NCI-H345 treated with DMSO at 0.1 percent for 48 hours (cell line): ENCODE data around the gene MAP3K5.
A peak's percentile ranks its signal among the peaks of the same experiment; 100 is the strongest.
"Not testable (repeated sequence)": the region's sequence is repeated elsewhere in the genome, so short reads cannot be mapped to it uniquely, and the experiment has no call there.

Experiments
- DNase-seq: peaks from one replicate; lab custom pipeline; 2025; ENCODE audit not compliant: unreplicated experiment; lab: John Stamatoyannopoulos, UW

The MAP3K5 gene

GRCh38 chr6:136586295-136586694 lies 206.0 kb downstream of the MAP3K5 start:
- no peak for DNase-seq

DNA sequence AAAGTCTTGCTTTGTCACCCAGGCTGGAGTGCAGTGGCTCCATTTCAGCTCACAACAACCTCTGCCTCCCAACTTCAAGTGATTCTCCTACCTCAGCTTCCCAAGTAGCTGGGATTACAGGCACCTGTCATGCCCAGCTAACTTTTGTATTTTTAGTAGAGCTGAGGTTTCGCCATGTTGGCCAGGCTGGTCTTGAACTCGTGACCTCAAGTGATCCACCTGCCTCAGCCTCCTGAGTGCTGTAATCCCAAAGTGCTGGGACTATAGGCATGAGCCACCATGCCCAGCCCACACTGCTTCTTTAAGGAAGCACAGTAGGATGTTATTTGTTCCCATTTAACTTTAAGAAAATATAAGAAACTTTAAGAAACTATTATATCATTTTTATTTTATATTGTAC lies 206.8 kb downstream of the MAP3K5 start:
- DNase-seq, result not testable (repeated sequence)

DNA sequence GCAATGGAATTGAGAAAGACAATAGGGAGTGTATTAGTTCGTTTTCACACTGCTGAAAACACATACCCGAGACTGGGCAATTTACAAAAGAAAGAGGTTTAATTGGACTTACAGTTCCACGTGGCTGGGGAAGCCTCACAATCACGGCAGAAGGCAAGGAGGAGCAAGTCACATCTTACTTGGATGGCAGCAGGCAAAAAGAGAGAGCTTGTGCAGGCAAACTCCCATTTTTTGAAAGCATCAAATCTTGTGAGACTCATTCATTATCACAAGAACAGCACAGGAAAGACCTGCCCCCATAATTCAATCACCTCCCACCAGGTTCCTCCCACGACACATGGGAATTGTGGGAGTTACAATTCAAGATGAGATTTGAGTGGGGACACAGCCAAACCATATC lies 208.0 kb downstream of the MAP3K5 start:
- DNase-seq, result not testable (repeated sequence)

- DNase-seq, result peak; percentile 9
These were observed 209.4 kb downstream of the MAP3K5 start for GRCh38 chr6:136582711-136583471.

GRCh38 chr6:136579800-136580199 lies 212.5 kb downstream of the MAP3K5 start:
- no peak for DNase-seq

DNA sequence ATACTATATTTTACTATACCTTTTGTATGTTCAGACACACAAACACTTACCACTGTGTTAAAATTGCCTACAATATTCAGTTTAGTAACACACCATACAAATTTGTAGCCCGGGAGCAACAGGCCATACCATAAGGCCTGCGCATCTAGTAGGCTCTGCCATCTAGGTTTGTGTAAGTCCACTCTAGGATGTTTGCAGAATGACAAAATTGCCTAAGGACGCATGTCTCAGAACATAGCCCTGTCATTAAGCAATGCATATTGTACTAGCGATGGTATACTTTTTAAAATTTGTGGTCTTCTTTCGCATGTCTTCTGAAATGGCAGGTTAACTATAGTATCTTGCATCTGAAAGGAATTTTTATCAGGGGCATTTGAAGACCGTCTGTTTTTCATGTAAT lies 215.5 kb downstream of the MAP3K5 start:
- no peak for DNase-seq

DNA sequence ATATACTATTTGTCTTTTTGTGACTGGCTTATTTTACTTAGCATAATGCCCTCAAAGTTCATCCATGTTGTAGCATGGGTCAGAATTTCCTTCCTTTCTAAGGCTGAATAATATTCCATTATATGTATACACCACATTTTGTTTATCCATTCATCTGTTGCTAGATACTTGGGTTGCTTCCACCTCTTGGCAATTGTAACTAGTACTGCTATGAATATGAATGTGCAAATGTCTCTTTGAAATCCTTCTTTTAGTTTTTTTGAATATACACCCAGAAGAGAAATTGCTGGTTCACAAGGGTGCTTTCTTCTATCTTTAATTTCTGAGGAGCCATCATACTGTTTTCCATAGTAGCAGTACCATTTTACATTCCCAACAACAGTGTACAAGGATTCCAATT lies 220.8 kb downstream of the MAP3K5 start:
- no peak for DNase-seq

DNA sequence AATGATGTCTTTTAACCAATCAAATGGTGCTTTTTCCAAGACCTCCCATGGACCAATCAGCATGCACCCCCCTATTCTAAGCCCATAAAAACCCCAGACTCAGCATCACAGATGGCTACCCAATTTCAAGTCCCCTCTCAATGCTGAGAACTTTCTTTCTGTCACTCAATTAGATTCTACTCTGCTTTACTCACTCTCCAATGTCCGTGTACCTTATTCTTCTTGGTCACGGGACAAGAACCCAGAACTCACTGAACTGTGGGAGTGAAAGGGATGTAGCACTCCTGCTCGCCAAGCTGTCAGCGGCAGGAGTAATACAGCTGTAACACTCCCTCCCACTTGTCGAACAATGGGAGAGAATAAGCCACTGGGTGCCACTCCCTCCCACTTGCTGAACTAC lies 221.2 kb downstream of the MAP3K5 start:
- no peak for DNase-seq

DNA sequence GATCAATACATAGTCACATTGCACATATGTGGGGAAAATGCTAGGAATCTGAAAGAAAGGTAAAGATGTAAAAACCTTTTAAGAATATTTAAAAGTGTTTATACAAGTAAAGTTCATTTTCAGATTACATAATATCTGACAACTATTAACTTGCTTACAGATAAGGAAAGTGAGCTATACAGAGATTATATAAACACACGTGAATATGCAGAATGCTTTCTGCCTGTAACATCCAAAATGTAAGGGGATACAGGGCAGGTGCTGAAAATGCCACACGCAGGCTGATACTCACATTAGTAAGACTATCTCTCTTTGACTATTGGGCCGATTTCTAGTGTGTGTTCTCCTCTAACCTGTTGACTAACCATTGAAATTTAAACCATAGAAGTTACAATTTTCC lies 224.1 kb downstream of the MAP3K5 start:
- DNase-seq, result no peak

DNA sequence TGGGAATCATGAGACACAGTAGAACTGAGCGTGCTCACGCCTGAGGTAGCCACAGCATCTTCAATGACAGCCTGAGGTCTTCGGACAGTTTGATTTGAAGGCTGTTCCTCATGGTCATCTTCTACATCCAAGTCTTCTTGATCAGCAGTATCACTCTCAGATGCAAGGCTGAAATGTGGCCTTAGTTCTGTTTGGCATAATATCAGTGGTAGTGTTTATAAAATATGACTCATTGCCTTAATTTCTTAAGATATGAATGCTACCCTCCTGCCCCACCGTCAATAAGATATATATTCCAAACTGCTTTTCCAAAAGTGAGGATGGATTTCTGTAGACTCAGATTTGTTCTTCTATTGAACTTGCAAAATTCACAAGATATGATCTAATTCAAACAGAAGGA lies 224.6 kb downstream of the MAP3K5 start:
- DNase-seq, result no peak

GRCh38 chr6:136566851-136567250 lies 225.4 kb downstream of the MAP3K5 start:
- DNase-seq, result no peak

DNA sequence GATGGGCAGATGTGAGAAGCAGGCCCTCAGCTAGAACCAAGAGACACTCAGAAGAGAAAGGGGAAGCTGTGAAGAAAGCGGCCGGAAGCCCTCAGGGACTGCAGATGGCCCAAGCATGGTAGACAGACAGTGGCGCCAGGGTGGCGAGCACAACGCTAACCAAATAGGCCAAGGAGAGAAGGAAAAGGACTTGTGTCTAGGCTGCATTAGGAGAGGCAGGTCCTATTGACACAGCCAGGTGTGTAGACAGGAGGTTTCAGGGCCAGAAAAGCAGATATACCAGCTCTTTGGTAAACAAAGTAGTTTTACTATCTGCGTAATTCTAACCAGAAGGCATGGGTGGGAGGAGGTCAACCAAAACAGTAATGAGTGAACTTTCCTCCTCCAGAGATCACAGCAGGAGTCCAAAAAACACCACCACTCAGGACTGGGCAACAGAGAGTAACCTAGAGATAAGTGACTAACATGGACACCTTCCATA lies 226.2 kb downstream of the MAP3K5 start:
- no peak for DNase-seq

DNA sequence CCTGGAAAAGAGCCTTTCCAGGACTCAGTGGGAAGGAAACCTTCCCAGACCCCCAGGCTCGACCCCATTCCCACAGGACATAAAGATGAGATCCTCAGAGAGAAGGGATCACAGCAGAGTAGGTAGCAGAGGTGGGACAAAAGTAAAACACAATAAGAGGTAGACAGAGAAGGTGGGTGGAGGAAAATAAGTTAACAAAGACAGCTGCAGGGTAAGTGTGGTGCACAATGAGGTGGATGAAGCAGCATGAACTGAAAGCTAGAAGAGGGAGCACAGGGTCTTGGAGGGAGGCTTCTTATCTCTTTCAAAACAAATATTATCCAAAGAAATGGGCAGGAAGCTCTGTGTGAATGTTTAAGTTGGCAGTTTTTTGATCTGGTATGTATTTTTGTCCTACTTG lies 228.1 kb downstream of the MAP3K5 start:
- no peak for DNase-seq

DNA sequence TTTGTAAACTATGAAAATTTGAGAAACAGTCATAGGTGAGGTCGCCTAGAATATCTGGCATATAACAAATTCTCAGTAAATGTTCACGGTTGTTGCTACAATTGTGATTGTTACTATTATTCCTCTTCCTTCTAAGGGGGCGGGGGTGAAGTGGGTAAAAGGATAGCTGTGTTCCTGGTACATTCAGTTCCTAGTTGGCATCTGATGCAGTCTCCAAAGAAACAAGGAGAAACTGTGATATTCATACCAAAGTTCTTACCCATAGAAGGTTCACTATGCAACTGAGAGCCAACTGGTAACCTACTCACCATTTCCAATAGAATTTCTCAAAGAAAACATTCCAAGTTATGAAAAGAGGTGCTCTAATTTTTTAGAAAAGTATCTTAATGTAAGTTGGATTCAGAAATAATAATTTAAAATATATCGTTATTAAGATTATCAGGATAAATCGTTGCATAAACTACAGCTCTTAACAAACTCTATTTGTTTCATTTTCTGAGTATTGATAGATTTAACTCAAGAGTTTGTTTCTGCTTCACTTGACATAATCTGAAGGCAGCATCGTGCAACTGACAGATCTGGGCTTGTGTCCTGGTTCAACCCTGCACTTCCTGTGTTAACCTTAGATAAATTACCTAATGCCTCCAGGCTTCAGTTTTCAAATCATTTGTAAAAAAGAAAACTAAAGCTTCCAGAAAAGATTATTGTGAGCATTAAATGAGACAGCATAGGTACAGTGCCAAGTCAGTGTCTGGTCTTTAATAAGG lies 228.7 kb downstream of the MAP3K5 start:
- DNase-seq, result no peak

DNA sequence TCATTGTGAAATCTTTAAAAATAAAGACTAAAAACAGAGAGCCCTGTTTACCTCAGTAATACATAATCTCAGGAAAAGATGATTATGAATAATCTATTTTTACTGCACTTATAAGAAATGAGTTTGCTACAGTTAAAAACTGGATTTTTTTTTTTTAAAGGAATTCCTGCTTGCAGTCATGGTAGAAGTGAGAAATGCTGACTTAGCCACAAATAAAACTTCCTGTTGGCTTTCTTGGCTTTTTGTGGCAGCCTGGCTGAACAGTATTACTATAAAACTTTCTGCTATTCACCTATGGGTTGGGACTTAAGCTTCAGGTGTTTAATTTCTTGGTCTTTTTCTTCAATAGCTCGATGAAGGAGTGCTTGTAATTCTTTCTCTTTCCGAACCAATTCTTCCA lies 230.1 kb downstream of the MAP3K5 start:
- DNase-seq, result no peak

GRCh38 chr6:136553166-136553787 lies 239.0 kb downstream of the MAP3K5 start:
- no peak for DNase-seq

DNA sequence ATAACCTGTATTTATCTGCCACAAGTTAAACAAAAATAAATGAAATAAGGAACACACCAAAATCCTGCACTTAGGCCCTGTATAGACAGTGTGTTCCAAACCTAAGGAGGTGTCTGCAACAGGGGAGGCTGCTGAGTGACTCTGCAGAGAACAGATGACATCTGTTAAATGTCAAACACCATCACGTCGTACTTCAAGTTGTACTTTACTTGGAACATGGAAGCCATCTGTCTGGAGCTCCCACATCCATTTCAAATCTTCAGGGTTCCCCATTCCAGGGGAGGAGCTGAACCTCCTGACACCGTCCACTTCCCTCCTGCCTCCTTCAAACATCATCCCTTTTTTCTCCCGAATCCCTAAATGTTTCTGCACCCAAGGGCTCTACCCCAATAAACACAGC lies 240.2 kb downstream of the MAP3K5 start:
- no peak for DNase-seq

- DNase-seq, result no peak
These were observed 241.2 kb downstream of the MAP3K5 start for GRCh38 chr6:136551103-136551502.

DNA sequence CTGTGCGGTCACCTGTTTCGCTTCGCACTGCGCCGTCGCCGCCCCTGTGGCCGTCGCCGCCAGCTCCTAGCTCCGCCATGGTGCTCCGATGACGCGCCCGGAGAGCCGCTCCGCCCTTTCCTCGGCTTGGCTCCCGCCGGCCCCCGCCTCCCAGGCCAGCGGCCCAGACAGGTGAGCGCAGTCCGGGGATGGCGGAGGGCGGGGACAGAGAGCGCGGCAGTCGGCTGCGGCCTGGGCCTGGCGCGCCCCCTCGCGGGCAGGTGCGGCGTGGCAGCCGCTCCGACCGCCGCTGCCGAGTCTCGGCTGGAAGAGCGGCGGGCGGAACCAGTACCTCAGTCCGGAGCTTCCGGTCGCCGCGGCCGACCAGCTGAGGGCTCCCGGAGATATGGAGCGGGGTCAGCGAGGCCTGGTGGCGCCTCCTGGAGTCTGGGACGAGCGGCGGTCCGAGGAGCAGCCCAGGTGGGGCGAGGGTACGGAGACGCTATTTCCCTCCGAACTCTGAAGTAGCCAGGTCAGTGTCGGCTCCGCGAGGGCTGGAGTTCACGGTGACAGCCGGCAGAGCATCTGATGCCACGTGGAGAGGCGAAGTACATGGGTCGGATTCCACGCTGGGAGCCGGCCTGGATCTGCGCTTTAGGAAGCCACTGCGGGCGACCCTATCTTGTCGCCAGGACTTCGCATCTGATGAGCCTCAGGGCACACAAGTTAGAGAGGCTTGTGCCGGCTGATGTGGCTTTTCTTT lies 241.8 kb downstream of the MAP3K5 start, which contains the start of gene MAP7:
Gene MAP7 (minus strand): TSS at position 93 of the 742 bp plus-strand sequence. CDS start 14 bp downstream, at position 79.
- peak; percentile 75 for DNase-seq

DNA sequence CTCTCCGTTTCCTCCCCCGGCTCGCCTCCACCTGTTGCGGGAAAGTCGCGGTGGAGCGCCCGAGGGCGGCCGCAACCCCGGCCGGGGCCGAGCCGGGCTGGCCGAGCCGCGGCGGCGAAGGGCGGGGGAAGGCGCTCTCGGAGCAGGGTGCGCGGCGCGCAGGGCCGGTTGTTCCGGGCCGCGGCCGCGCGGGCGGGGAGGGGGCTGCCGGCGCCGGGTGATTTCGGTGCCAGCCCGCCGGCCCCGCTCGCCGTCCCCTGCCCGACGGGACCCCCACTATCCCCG lies 242.3 kb downstream of the MAP3K5 start:
- DNase-seq, result no peak

DNA sequence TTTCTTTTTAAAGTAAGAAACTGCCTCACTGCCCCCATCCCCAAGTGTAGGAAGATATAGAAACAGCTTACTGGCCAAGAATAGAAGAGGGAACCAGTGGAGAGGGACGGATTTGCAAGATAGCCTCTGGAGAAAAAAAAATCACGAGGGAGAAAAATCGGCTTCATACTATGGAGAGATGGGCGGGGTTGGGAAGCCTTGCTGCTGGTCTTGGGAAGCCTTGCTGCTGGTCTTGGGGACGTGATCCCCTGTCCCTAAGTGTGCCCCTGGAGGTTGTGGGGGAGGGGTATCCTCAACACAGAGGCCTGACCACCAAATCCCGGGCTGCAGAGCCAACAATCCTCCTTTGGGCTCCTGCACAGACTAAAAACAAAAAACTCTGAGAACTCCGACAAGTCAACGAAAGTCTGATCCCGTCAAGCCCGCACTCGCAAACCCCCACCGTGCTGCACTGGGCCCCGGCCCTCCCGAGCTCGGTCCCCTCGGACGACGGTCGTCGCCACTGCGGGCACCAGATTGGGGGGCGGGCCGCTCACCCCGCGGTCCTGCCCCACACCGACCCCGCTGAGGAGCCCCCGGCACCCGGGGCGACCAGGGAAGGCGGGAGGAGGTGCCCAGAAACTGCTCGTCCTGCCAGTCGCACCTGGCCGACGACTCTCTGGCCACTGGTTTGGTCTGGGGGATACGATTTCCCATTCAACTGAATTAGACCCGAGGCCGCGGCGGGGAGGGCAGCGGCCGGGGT lies 242.8 kb downstream of the MAP3K5 start:
- no peak for DNase-seq
